Spleen (tissue), 11 donors: ENCODE results near the gene DCUN1D5. TPM values are rescaled to one million over a fixed set of nuclear protein-coding genes. Genes with fewer than 3 reads are reported as not detected.

Source experiments
- DNase-seq: peaks from one replicate; pipeline ENCODE4 v3.0.0-alpha.2; 2020
- H3K27ac ChIP-seq, 8 donors: fragments of 200-600 bp; sonication (generic) in 7 of 8; 1 replicate in 4 of 8; 2 replicates in 4 of 8; pipeline versions ENCODE4 v1.5.0 to v1.8.0; 2016 to 2021; ENCODE audit warnings: inconsistent platforms in 4 of 8, mild to moderate bottlenecking in 4 of 8, moderate library complexity in 1 of 8
- H3K27me3 ChIP-seq, 7 donors: fragments of 200-600 bp; sonication (generic) in 6 of 7; replicated peaks in 1 of 7; 1 replicate in 4 of 7; 2 replicates in 3 of 7; pipeline versions ENCODE4 v1.5.0 to v1.8.0; 2016 to 2021; ENCODE audit warnings: inconsistent platforms in 3 of 7, mild to moderate bottlenecking in 1 of 7
- H3K36me3 ChIP-seq, 6 donors: fragments of 200-600 bp; sonication (generic) in 5 of 6; 1 replicate in 4 of 6; 2 replicates in 2 of 6; pipeline versions ENCODE4 v1.5.0 to v1.8.0; 2016 to 2021; ENCODE audit warnings: inconsistent platforms in 2 of 6
- H3K4me1 ChIP-seq, 6 donors: fragments of 200-600 bp; sonication (generic) in 5 of 6; 1 replicate in 3 of 6; 2 replicates in 3 of 6; pipeline versions ENCODE4 v1.5.0 to v1.8.0; 2016 to 2021; ENCODE audit warnings: inconsistent platforms in 3 of 6
- H3K4me3 ChIP-seq, 8 donors: fragments of 200-600 bp; sonication (generic) in 7 of 8; 1 replicate in 4 of 8; 2 replicates in 4 of 8; pipeline versions ENCODE4 v1.5.0 to v1.8.0; 2016 to 2021; ENCODE audit warnings: inconsistent platforms in 4 of 8, mild to moderate bottlenecking in 4 of 8, moderate library complexity in 2 of 8
- H3K9me3 ChIP-seq, 8 donors: fragments of 200-600 bp; sonication (generic) in 7 of 8; 1 replicate in 4 of 8; 2 replicates in 4 of 8; pipeline versions ENCODE4 v1.5.0 to v1.8.0; 2016 to 2021; ENCODE audit warnings: inconsistent platforms in 4 of 8
- POLR2A ChIP-seq, 3 donors: fragments of 450-650 bp; IDR thresholded peaks; one replicate each; pipeline ENCODE4 v1.5.1; 2017; ENCODE audit warnings: antibody characterized with exemption in 3 of 3, mild to moderate bottlenecking in 1 of 3
- POLR2AphosphoS5 ChIP-seq, 3 donors: sonication (generic); formaldehyde crosslinking; IDR thresholded peaks; one replicate each; pipeline ENCODE4 v1.5.1; 2017; ENCODE audit warnings: antibody characterized with exemption in 3 of 3
- WGBS, 5 donors: extraction: QIAGEN DNeasy Blood & Tissue Kit in 3 of 5; methylation state at CpG; one replicate each; pipeline versions ENCODE4 v1.1.5 to v1.1.7; 2013 to 2018; 5-methylcytosine and 5-hydroxymethylcytosine counted together
- intact Hi-C: fragments of 100-400 bp; cut with DNase I; formaldehyde crosslinking; loops from one replicate; pipeline ENCODE4 v1.15.0; 2023; ENCODE audit warnings: low total_unique reads
- polyA plus RNA-seq, 3 donors: library from polyadenylated mRNA; stranded (reverse); fragments of 200-250 nt; gene quantifications; one replicate each; pipeline ENCODE4 v1.2.1, GENCODE V29; 2013
- total RNA-seq, 7 donors: library from RNA; depleted of rRNA in 3 of 7; stranded (reverse); fragments of >200 nt in 3 of 7; fragmentation: NEBNext Ultra II Directional in 4 of 7; extraction: Animal tissue kit (Norgen Biotek cat#: 25700) in 4 of 7; gene quantifications; one replicate each; pipeline versions ENCODE4 v1.1.0 to v1.2.1, GENCODE V29; 2016 to 2021
- TF ChIP-seq, protein P1 (sequence below), 11 experiments: fragments of 200-600 bp in 7 of 11; fragments of 450-650 bp in 4 of 11; sonication (generic) in 4 of 11; IDR thresholded peaks in 8 of 11; conservative IDR thresholded peaks in 3 of 11; 1 replicate in 7 of 11; 2 replicates in 4 of 11; pipeline versions ENCODE4 v1.4.0 to v1.8.0; 2016 to 2021; ENCODE audit warnings: antibody characterized with exemption in 11 of 11, inconsistent platforms in 4 of 11, mild to moderate bottlenecking in 1 of 11
- donor health status: healthy with polysubstance abuse.
- donor health status: DM: no; HTN: no; CAD: no; lungs with moderate emphysema.
- donor health status: DM: no; HTN: no; CAD: no.
- donor health status: Bipolar disorder and iron deficiency.
- donor health status: healthy.
- donor health status: DM: no; HTN: no; CAD: no.
- donor health status: DM: yes; HTN: yes; CAD: no.

DCUN1D5 gene
- total and polyA plus RNA-seq, 10 donors = 12.3 to 33.0 (median 18.9) TPM

DNA sequence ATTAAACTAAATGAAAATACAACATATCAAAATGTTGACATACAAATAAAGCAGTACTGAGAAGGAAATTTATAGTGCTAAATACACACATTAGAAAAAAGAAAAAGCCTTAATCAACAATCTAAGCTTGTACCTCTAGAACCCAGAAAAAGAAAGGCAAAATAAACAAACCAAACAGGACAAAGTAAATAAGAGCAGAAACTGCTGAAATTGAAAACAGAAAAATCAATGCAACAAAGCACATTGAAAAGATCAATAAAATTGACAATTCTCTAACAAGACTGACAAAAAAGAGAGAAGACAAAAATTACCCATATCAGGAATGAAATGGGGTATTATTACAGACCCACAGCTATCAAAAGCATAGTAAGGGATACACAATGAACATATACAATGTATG is 21.0 kb downstream of the DCUN1D5 start:
- H3K4me3 ChIP-seq = no peak overlapping the region
- no peak overlapping the region for H3K27ac ChIP-seq
- H3K36me3 ChIP-seq = peaks cover 0 to 30% (median 3%) of the 10 kb centered on the region in 6 donors
- peaks cover 6 to 41% (median 19%) of the 10 kb centered on the region in 6 donors for H3K4me1 ChIP-seq
- no peaks in the 10 kb centered on the region for H3K27me3 ChIP-seq
- TF ChIP-seq, protein P1, sequence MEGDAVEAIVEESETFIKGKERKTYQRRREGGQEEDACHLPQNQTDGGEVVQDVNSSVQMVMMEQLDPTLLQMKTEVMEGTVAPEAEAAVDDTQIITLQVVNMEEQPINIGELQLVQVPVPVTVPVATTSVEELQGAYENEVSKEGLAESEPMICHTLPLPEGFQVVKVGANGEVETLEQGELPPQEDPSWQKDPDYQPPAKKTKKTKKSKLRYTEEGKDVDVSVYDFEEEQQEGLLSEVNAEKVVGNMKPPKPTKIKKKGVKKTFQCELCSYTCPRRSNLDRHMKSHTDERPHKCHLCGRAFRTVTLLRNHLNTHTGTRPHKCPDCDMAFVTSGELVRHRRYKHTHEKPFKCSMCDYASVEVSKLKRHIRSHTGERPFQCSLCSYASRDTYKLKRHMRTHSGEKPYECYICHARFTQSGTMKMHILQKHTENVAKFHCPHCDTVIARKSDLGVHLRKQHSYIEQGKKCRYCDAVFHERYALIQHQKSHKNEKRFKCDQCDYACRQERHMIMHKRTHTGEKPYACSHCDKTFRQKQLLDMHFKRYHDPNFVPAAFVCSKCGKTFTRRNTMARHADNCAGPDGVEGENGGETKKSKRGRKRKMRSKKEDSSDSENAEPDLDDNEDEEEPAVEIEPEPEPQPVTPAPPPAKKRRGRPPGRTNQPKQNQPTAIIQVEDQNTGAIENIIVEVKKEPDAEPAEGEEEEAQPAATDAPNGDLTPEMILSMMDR (IDR thresholded peaks at IDR 0.05 in 8 of 11, conservative IDR thresholded peaks at IDR 0.05 in 3 of 11) = no peak
- TF ChIP-seq POLR2AphosphoS5 (IDR thresholded peaks at IDR 0.05) (no peak), POLR2A (IDR thresholded peaks at IDR 0.05) (no peak)
- intact Hi-C loops = no loop called here
- DNase-seq = no peak
- no peaks in the 10 kb centered on the region for H3K9me3 ChIP-seq

DNA sequence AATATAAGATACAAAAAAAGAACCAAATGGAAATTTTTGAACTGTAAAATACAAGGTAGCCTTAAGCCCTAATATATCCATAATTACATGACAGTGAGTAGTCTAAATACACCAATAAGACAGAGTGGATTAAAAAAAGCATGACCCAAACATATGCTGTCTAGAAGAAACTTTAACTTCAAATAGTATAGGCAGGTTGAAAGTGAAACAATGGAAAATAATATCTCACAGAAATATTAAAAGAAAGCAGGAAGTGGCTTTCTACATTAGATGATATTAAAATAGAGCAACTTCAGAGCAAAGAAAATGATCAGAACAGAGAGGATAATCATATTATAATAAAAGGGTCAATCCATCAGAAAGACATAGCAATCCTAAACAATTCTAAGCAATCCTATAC is 21.8 kb downstream of the DCUN1D5 start:
- intact Hi-C loops = no loop called here
- H3K27me3 ChIP-seq = no peaks in the 10 kb centered on the region
- H3K9me3 ChIP-seq = no peaks in the 10 kb centered on the region
- H3K36me3 ChIP-seq = peaks cover 0 to 30% (median 4%) of the 10 kb centered on the region in 6 donors
- peaks cover 6 to 41% (median 19%) of the 10 kb centered on the region in 6 donors for H3K4me1 ChIP-seq
- no peak for TF ChIP-seq POLR2A (IDR thresholded peaks at IDR 0.05)
- no peak for TF ChIP-seq POLR2AphosphoS5 (IDR thresholded peaks at IDR 0.05)
- TF ChIP-seq, protein P1 (IDR thresholded peaks at IDR 0.05 in 8 of 11, conservative IDR thresholded peaks at IDR 0.05 in 3 of 11) = no peak
- no peak overlapping the region for H3K4me3 ChIP-seq
- peak overlapping the region in 6 of 8 donors; percentile 14 to 44 (median 24) for H3K27ac ChIP-seq
- no peak for DNase-seq

DNA sequence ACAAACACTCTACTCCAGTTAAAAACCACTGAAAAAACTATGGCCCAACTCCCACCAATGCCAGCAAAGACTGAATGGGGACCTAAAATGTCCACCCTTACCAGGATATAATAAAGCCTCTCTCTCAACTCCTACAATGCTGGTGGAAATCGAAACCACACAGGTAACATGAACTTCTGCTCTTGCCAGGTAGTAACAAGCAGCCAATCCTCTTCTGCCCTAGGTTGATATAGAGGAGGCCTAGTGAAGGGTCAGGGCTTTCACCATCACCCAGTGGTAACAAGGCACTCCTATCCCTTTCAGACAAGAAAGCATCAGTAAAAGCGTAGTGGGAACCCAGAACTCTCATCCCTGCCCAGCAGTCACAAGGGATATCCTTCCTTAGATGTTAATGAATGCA is 22.6 kb downstream of the DCUN1D5 start:
- peaks cover 0 to 30% (median 2%) of the 10 kb centered on the region in 6 donors for H3K36me3 ChIP-seq
- no peaks in the 10 kb centered on the region for H3K9me3 ChIP-seq
- intact Hi-C loops = no loop called here
- no peaks in the 10 kb centered on the region for H3K27me3 ChIP-seq
- H3K4me1 ChIP-seq = peaks cover 6 to 41% (median 19%) of the 10 kb centered on the region in 6 donors
- 86 to 98% (median 97%) methylated on average over 2 of the region's 2 CpGs for WGBS, 5 donors
- DNase-seq = no peak
- H3K27ac ChIP-seq = peak overlapping the region in 5 of 8 donors; percentile 13 to 44 (median 24)
- H3K4me3 ChIP-seq = no peak overlapping the region
- TF ChIP-seq POLR2A (IDR thresholded peaks at IDR 0.05) (no peak), POLR2AphosphoS5 (IDR thresholded peaks at IDR 0.05) (no peak)

DNA sequence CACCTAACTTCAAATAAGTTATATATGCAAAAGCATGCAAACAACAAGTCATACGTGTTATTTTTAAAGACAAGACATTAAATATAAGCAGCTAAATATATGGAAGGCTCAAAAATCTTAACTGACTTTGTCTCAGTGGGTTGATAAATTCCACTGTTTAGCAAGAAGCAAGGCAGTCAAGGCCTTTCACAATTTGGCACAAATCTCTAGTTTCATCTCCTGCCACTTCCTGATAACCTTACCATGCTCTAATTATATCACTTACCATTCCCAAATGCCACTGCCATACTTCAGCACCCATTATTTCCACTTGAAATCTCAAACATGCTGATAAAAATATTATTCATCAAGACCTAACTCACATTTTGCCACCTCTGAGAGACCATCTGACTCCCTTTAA is 24.8 kb downstream of the DCUN1D5 start:
- no peak overlapping the region for H3K4me3 ChIP-seq
- DNase-seq = no peak
- intact Hi-C loops = no loop called here
- WGBS, 5 donors = 72 to 93% (median 87%) methylated on average over 1 of the region's 1 CpG
- H3K27me3 ChIP-seq = no peaks in the 10 kb centered on the region
- H3K27ac ChIP-seq = no peak overlapping the region
- H3K36me3 ChIP-seq = peaks cover 2 to 49% (median 20%) of the 10 kb centered on the region in 6 donors
- H3K9me3 ChIP-seq = no peaks in the 10 kb centered on the region
- TF ChIP-seq, protein P1 (IDR thresholded peaks at IDR 0.05 in 8 of 11, conservative IDR thresholded peaks at IDR 0.05 in 3 of 11) = no peak
- TF ChIP-seq POLR2A (IDR thresholded peaks at IDR 0.05) = no peak
- TF ChIP-seq POLR2AphosphoS5 (IDR thresholded peaks at IDR 0.05) = no peak
- peaks cover 6 to 41% (median 19%) of the 10 kb centered on the region in 6 donors for H3K4me1 ChIP-seq

DNA sequence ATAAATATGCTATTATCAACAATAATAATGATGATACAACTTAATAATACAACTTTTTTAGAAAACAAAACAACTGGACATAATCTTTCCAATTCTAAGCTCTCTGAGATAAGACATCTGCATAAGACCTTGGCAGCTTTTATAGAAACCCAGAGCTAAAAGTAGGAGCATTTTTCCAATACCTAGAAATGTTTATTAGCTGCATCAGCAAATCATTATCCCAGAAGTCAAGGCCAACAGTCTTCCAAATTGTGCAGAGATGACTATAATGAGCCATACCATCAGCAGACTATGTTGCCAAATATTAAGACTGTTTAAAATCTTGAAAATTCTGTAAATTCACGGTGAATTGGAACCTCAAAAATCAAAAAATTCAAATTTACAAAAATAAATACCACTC is 30.3 kb downstream of the DCUN1D5 start:
- no peak for DNase-seq
- peaks cover 2 to 80% (median 35%) of the 10 kb centered on the region in 6 donors for H3K36me3 ChIP-seq
- peaks cover 0 to under 1% (median 0%) of the 10 kb centered on the region in 6 donors for H3K4me1 ChIP-seq
- H3K9me3 ChIP-seq = no peaks in the 10 kb centered on the region
- intact Hi-C loops = no loop called here
- H3K27ac ChIP-seq = no peak overlapping the region
- H3K4me3 ChIP-seq = no peak overlapping the region
- no peaks in the 10 kb centered on the region for H3K27me3 ChIP-seq
- 91 to 98% (median 97%) methylated on average over 1 of the region's 1 CpG for WGBS, 5 donors
- TF ChIP-seq, protein P1 (IDR thresholded peaks at IDR 0.05 in 8 of 11, conservative IDR thresholded peaks at IDR 0.05 in 3 of 11) = no peak
- TF ChIP-seq POLR2AphosphoS5 (IDR thresholded peaks at IDR 0.05) = no peak
- no peak for TF ChIP-seq POLR2A (IDR thresholded peaks at IDR 0.05)
